GM20000 (cell line): ENCODE measurements around the gene CORO2B.

ENCODE experiments used
- DNase-seq: peaks from one replicate; pipeline ENCODE4 v3.0.0; 2012; ENCODE audit warnings: low spot score
- TF ChIP-seq, protein P1 (sequence below): IDR thresholded peaks from 2 replicates; pipeline ENCODE4 v1.5.1; 2012; ENCODE audit warnings: mild to moderate bottlenecking, control low read depth; ENCODE audit errors: extremely low read depth, missing control alignments

The CORO2B gene

GRCh38 chr15:68593341-68593740 is 14.5 kb downstream of the CORO2B start:
- TF ChIP-seq, protein P1, sequence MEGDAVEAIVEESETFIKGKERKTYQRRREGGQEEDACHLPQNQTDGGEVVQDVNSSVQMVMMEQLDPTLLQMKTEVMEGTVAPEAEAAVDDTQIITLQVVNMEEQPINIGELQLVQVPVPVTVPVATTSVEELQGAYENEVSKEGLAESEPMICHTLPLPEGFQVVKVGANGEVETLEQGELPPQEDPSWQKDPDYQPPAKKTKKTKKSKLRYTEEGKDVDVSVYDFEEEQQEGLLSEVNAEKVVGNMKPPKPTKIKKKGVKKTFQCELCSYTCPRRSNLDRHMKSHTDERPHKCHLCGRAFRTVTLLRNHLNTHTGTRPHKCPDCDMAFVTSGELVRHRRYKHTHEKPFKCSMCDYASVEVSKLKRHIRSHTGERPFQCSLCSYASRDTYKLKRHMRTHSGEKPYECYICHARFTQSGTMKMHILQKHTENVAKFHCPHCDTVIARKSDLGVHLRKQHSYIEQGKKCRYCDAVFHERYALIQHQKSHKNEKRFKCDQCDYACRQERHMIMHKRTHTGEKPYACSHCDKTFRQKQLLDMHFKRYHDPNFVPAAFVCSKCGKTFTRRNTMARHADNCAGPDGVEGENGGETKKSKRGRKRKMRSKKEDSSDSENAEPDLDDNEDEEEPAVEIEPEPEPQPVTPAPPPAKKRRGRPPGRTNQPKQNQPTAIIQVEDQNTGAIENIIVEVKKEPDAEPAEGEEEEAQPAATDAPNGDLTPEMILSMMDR, result no peak
- no peak for DNase-seq

GRCh38 chr15:68593828-68594532 is 15.2 kb downstream of the CORO2B start:
- no peak for DNase-seq
- TF ChIP-seq, protein P1, result no peak

DNA sequence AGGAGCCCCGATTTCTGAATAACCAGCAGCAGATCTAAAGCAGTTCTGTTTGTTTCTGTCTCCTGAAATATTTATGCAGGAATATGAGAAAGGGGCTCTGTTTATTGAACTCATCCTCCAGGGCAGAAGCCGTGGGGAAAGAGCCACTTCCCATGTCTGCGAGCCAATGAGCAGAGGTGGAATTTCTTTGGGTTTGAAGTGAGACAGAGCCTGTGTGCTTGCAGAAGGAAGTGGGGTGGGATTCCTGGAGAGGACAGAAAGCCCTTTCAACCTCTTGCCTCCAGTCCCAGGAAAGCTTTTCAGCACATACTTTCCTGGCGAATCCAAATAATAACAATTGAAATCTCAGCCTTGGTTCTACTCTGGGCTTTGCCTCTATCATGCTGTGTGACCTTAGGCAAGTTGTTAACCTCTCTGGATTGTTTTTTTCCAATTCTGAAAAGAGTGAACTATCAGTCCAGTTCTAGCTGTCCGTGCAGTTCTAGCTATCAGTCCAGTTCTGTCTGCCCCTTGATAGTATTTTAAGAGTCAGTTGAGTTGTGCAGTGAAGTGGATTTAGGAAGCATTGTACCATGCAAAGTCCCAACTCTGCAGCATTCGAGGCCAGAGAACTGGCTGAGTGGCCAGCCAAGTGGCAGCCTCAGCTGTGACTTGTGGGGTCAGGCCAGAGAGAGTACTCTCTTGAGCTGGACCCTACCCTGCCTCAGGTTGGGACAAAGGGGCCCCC is 15.9 kb downstream of the CORO2B start:
- DNase-seq, result no peak
- TF ChIP-seq, protein P1, result no peak

DNA sequence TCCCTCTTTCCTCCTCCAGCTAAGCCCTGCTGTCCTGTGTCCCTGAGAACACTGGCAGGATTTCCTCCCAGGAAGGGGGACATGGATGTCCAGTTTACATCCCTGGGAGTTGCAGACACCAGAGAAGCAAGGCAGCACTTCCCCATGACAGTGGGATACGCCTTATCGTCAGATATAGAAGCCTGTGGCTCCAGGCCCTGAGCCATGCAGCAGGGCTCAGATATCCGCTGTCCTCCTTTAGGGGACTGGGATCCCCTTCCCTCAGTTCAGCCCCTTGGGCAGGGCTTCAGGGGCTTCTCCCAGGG is 16.4 kb downstream of the CORO2B start:
- no peak for DNase-seq
- TF ChIP-seq, protein P1, result no peak

GRCh38 chr15:68595761-68596160 is 17.0 kb downstream of the CORO2B start:
- TF ChIP-seq, protein P1, result no peak
- DNase-seq, result no peak

- DNase-seq, result no peak
- TF ChIP-seq, protein P1, result no peak
Measured at GRCh38 chr15:68596691-68597090, 17.9 kb downstream of the CORO2B start.

DNA sequence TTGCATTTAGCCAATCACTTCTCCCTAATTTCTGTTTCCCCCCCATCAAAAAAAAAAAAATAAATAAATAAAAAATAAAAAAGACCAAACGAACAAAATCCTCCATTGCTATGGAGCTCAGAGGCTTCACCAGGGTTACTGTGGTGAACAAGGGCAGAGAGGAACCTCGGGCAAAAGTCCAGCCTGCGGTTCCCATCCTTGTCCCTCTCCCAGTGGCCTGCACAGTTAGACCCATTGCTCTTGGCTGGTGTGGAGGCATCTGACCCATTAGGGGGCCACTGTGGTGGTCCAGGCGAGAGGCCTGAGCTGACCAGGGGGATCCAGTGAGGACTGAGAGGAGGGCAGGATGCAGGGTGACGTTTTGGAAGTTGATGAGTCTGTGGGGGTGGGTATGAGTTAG is 18.8 kb downstream of the CORO2B start:
- TF ChIP-seq, protein P1, result no peak
- no peak for DNase-seq
